Loucy (cell line): Measurements from ENCODE around the gene CPZ.

Experiments used
- CTCF ChIP-seq: fragments of 200-600 bp; sonication (generic); conservative IDR thresholded peaks from 2 replicates; pipeline ENCODE4 v1.5.1; 2014; ENCODE audit warnings: mild to moderate bottlenecking, antibody characterized with exemption, low read length
- EZH2phosphoT487 ChIP-seq: fragments of 200-600 bp; IDR thresholded peaks from 2 replicates; pipeline ENCODE4 v1.6.1; 2018; ENCODE audit warnings: antibody characterized with exemption, mild to moderate bottlenecking, moderate library complexity, borderline replicate concordance

GRCh38 chr4:8597319-8597718, 4.8 kb downstream of the CPZ start:
- TF ChIP-seq CTCF (no peak), EZH2phosphoT487 (no peak)
